ENCODE measurements around the gene SEBOX.

The SEBOX gene

GRCh38 chr17:28394337-28395116 lies 29.5 kb upstream of the SEBOX start:
- DNase-seq (ENCODE audit: low read depth) = no peak

DNA sequence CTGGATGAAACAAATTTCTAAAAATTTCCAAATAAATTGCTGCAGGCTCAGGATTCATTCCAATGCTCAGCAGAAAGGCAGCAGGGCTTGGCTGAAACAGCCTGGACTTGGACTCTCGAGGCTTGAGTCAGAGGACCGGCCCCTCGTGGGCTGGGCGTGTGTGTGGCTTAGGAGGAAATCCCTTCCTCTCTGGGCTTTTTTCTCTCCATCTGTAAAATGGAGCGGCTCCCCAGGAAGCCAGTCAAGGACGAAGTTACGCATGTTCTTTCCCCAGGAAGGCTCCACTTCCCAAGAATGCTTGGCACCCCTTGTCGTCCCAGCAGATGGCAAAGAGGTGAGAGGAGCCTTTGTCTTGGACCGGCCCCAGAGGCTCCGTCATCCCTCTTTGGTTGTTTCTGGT lies 27.5 kb upstream of the SEBOX start:
- no peak for DNase-seq (ENCODE audit: low read depth)

DNA sequence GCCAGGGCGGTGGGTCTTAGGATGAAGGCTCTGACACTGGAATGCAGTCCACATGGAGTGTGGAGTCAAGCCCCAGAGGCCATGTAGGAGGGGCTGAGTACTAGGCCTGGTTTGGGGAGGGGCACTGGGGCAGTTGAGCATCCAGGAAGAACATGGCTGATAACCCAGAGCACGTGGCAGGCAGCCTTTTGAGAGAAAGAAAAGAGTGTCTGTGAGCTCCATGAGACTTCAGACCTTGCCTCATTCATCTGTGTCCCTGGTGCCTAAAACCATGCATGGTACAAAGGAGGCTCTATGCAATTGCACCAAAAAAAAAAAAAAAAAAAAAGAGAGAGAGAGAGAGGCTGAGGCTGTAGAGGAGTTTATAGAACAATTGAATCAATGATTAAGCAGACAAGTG lies 26.4 kb upstream of the SEBOX start:
- DNase-seq (ENCODE audit: low read depth) = no peak

- DNase-seq (ENCODE audit: low read depth) = no peak
Observed at GRCh38 chr17:28390984-28391383, 26.0 kb upstream of the SEBOX start.

DNA sequence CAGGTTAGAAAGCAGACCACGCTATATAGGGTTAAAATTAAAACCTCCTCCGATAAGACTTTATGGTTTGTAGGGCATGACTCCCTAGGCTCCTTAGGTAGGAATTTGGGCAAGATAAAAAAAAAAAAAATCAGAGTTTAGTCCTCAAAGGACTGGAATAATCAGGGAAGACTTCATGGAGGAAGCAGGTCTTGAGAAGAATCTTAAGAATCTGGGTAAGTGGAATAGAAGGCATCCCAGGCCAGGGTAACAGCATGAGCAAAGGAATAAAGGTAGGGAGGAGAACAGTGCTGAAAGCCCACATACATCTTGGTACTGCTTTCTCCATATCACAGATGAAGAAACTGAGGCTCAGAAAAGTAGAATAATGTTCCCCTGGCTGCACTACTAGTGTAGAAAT lies 25.6 kb upstream of the SEBOX start:
- no peak for DNase-seq (ENCODE audit: low read depth)

- no peak for DNase-seq (ENCODE audit: low read depth)
Observed at GRCh38 chr17:28390141-28390540, 25.1 kb upstream of the SEBOX start.

- DNase-seq (ENCODE audit: low read depth) = no peak
Observed at GRCh38 chr17:28388106-28388505, 23.1 kb upstream of the SEBOX start.

GRCh38 chr17:28386391-28386790 lies 21.4 kb upstream of the SEBOX start:
- no peak for DNase-seq (ENCODE audit: low read depth)

- DNase-seq (ENCODE audit: low read depth) = no peak
Observed at GRCh38 chr17:28385406-28385805, 20.4 kb upstream of the SEBOX start.

- no peak for DNase-seq (ENCODE audit: low read depth)
Observed at GRCh38 chr17:28385037-28385400, 20.0 kb upstream of the SEBOX start.

DNA sequence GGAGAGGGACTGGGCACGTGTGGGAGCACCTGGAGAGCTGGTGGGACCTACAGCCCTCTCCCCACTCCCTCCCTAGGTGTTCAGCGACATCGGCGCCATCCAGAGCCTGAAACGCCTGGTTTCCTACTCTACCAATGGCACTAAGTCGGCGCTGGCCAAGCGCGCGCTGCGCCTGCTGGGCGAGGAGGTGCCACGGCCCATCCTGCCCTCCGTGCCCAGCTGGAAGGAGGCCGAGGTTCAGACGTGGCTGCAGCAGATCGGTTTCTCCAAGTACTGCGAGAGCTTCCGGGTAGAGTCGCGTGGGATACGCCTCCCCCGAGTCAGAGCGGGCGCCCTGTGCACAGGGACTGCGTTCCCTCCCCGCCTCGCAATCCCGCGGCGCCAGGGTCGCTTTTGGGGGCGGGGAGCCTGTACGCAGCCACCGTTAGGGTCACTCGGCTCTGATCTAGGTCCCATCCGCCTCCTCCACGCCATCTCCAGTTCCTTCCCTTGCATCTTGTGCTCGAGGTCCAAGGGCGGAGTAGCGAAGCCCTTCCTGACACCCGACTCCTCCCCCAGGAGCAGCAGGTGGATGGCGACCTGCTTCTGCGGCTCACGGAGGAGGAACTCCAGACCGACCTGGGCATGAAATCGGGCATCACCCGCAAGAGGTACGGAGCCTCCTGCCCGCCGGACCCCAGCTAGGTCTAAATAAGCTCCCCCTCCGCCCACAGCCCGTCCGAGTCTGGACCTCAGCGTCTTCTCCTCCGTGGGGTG lies 19.5 kb upstream of the SEBOX start:
- DNase-seq (ENCODE audit: low read depth) = no peak

- no peak for DNase-seq (ENCODE audit: low read depth)
Observed at GRCh38 chr17:28381141-28381825, 16.3 kb upstream of the SEBOX start.

DNA sequence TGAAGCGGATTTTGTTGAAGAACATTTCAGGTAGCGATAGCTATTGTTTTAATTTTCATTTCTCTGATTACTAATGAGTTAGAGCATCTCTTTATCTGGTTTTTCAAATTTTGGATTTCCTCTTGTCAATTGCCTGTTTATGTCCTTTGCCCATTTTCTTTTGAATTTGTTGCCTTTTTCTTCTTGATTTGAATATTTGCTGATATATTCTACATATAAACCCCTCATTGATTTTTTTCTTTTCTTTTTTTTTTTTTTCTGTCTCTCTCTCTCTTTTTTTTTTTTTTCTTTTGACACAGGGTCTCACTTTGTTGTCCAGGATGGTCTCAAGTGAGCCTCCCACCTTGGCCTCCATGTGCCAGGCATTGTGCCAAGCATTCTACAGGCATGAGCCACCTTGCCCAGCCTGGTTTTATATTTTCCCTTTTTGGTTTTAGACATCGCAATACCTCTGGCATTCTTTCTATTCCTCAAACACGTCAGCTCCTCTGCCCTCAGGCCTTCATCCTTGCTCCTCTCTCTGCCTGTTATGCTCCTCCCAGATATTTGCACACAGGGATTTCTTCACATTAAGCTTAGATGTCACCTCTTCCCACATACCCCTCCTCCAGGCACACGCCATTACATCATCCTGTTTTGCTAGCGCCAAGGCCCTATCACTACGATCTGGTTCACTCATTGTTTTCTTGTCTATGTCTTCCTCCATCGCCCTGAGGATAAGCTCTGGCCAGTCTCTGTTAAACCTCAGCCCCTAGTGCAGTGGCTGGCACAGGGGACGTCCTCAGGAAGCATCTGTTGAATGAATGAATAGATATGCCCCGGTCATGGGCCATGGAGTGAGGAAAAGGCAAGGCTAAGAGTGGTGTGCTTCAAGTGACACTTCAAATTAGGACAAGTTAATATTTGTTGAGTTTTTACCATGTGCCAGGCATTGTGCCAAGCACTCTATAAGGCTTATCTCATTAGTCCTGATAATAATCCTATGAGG lies 15.1 kb upstream of the SEBOX start:
- no peak for DNase-seq (ENCODE audit: low read depth)

DNA sequence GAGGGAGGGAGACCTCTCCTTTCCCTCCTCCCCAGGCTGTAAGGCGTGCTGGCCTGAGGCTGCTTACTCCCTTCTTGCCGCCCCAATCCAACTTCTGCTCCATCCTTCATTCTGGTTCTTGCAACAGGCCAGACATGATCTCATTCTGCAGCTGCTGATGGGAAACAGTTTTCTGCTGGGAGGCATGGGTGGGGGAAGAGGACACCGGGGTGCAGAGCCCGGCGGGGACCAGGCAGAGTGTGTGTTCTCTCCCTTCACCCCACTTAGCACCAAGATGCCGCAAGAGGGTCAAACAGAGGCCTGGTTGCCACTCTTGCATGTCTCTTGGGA lies 7.9 kb upstream of the SEBOX start:
- no peak for DNase-seq (ENCODE audit: low read depth)

GRCh38 chr17:28372203-28372944 lies 7.4 kb upstream of the SEBOX start:
- DNase-seq (ENCODE audit: low read depth) = no peak

GRCh38 chr17:28371245-28372202 lies 6.5 kb upstream of the SEBOX start, which contains the start of gene SARM1:
Gene SARM1 (plus strand): TSS chr17:28371694. CDS start chr17:28372033, 339 bp downstream.
- DNase-seq (ENCODE audit: low read depth) = peak; percentile 81

GRCh38 chr17:28370744-28371103 lies 5.7 kb upstream of the SEBOX start:
- no peak for DNase-seq (ENCODE audit: low read depth)

- DNase-seq (ENCODE audit: low read depth) = no peak
Observed at GRCh38 chr17:28370035-28370743, 5.2 kb upstream of the SEBOX start, which contains the start of gene VTN. Gene VTN (minus strand): TSS chr17:28370307. CDS start chr17:28370203, 104 bp downstream.

GRCh38 chr17:28369684-28370034 lies 4.7 kb upstream of the SEBOX start:
- DNase-seq (ENCODE audit: low read depth) = no peak
